IMR-90 (cell line): ENCODE results near the gene PRPF6. TPM values are rescaled to one million over a fixed set of nuclear protein-coding genes. Genes with fewer than 3 reads are reported as not detected.

Experiments used
- ATAC-seq: fragments of 200-7000 bp; cut with Tn5 transposase; 2 replicates; pipeline ENCODE4 v1.9.1; 2020; ENCODE audit warnings: low read depth, mild to moderate bottlenecking, moderate library complexity
- BruUV-seq: library from RNA; stranded (reverse); fragments of 400-500 nt; replicated peaks from 2 replicates; lab custom pipeline; 2021; lab: Mats Ljungman, UMichigan
- CTCF ChIA-PET: fragments of 300-600 bp; formaldehyde crosslinking; extraction: SDS; loops from one replicate; lab custom pipeline; 2021; ENCODE audit warnings: antibody characterized with exemption; lab: Yijun Ruan, JAX
- POLR2A ChIA-PET: fragments of 300-600 bp; sonication (Branson Sonifier 250); formaldehyde crosslinking; loops from one replicate; lab custom pipeline; 2022; ENCODE audit warnings: antibody characterized with exemption; ENCODE audit not compliant: unreplicated experiment; lab: Charles Lee
- DNase-seq: peaks from one replicate; pipeline ENCODE4 v3.0.0; 2013
- H2AFZ ChIP-seq: replicated peaks from 2 replicates; pipeline ENCODE3; 2013; ENCODE audit warnings: low read length, mild to moderate bottlenecking; ENCODE audit not compliant: poor library complexity
- H2AK5ac ChIP-seq: 2 replicates; pipeline ENCODE4 v1.6.1; 2013; ENCODE audit warnings: low read depth, low read length, inconsistent platforms
- H2AK9ac ChIP-seq: replicated peaks from 2 replicates; pipeline ENCODE3; 2013; ENCODE audit warnings: mild to moderate bottlenecking, low read depth, low read length, moderate library complexity; ENCODE audit not compliant: poor library complexity
- H2BK120ac ChIP-seq: 2 replicates; pipeline ENCODE4 v1.6.1; 2013; ENCODE audit warnings: low read depth, low read length, inconsistent platforms
- H2BK15ac ChIP-seq: 3 replicates; pipeline ENCODE4 v1.6.1; 2013; ENCODE audit warnings: low read depth, low read length, inconsistent platforms
- H2BK20ac ChIP-seq: 2 replicates; pipeline ENCODE4 v1.6.1; 2013; ENCODE audit warnings: low read depth, mild to moderate bottlenecking, inconsistent platforms, low read length, moderate library complexity
- H2BK5ac ChIP-seq: 2 replicates; pipeline ENCODE4 v1.6.1; 2013; ENCODE audit warnings: mild to moderate bottlenecking, low read depth, low read length, inconsistent platforms; ENCODE audit not compliant: poor library complexity, severe bottlenecking
- H3K14ac ChIP-seq: replicated peaks from 2 replicates; pipeline ENCODE4 v1.6.1; 2013; ENCODE audit warnings: low read depth, low read length, inconsistent platforms
- H3K18ac ChIP-seq: 2 replicates; pipeline ENCODE4 v1.6.1; 2013; ENCODE audit warnings: low read depth, low read length, control low read depth
- H3K23ac ChIP-seq: 2 replicates; pipeline ENCODE4 v1.6.1; 2013; ENCODE audit warnings: low read depth, low read length, inconsistent platforms
- H3K27ac ChIP-seq: 2 replicates; pipeline ENCODE4 v1.5.1; 2013; ENCODE audit warnings: mild to moderate bottlenecking, control low read depth, low read length; ENCODE audit not compliant: insufficient read depth
- H3K27me3 ChIP-seq: 2 replicates; pipeline ENCODE4 v1.6.1; 2013; ENCODE audit warnings: low read length; ENCODE audit not compliant: control insufficient read depth, insufficient read depth
- H3K36me3 ChIP-seq: 2 replicates; pipeline ENCODE4 v1.6.1; 2013; ENCODE audit warnings: low read length, mixed read lengths; ENCODE audit not compliant: control insufficient read depth, insufficient read depth
- H3K4ac ChIP-seq: 2 replicates; pipeline ENCODE4 v1.6.1; 2013; ENCODE audit warnings: low read depth, low read length, inconsistent platforms
- H3K4me1 ChIP-seq: 2 replicates; pipeline ENCODE4 v1.6.1; 2013; ENCODE audit warnings: low read length, mixed read lengths; ENCODE audit not compliant: control insufficient read depth, insufficient read depth
- H3K4me2 ChIP-seq: 2 replicates; pipeline ENCODE4 v1.6.1; 2013; ENCODE audit warnings: low read depth, mild to moderate bottlenecking, control low read depth, low read length, moderate library complexity
- H3K4me3 ChIP-seq: 2 replicates; pipeline ENCODE4 v1.5.1; 2013; ENCODE audit warnings: low read depth, mild to moderate bottlenecking, control low read depth, low read length, moderate library complexity; ENCODE audit not compliant: insufficient read depth
- H3K56ac ChIP-seq: 2 replicates; pipeline ENCODE4 v1.6.1; 2013; ENCODE audit warnings: low read length, inconsistent platforms; ENCODE audit not compliant: insufficient read depth; ENCODE audit errors: extremely low read depth
- H3K79me1 ChIP-seq, 2 experiments: 2 replicates each; pipeline ENCODE4 v1.6.1; 2013; ENCODE audit warnings: low read length in 2 of 2, inconsistent platforms in 1 of 2, low read depth in 1 of 2
- H3K9ac ChIP-seq: 2 replicates; pipeline ENCODE4 v1.6.1; 2013; ENCODE audit warnings: low read depth, low read length, control low read depth
- H3K9me1 ChIP-seq: 2 replicates; pipeline ENCODE4 v1.6.1; 2013; ENCODE audit warnings: low read length, inconsistent platforms; ENCODE audit not compliant: insufficient read depth
- H3K9me3 ChIP-seq: 2 replicates; pipeline ENCODE4 v1.6.1; 2013; ENCODE audit warnings: low read length; ENCODE audit not compliant: control insufficient read depth, insufficient read depth
- H4K20me1 ChIP-seq: 2 replicates; pipeline ENCODE4 v1.6.1; 2013; ENCODE audit warnings: low read length, inconsistent platforms; ENCODE audit not compliant: insufficient read depth
- H4K5ac ChIP-seq: 2 replicates; pipeline ENCODE4 v1.6.1; 2013; ENCODE audit warnings: mild to moderate bottlenecking, low read depth, low read length, control low read depth
- H4K8ac ChIP-seq, 2 experiments: 2 replicates each; pipeline ENCODE4 v1.6.1; 2013; ENCODE audit warnings: low read depth in 2 of 2, low read length in 2 of 2, control low read depth in 1 of 2, inconsistent platforms in 1 of 2
- H4K91ac ChIP-seq: 2 replicates; pipeline ENCODE4 v1.6.1; 2013; ENCODE audit warnings: low read depth, low read length, inconsistent platforms; ENCODE audit not compliant: insufficient read depth
- BHLHE40 ChIP-seq: fragments of 150-350 bp; IDR thresholded peaks from 2 replicates; pipeline ENCODE4 v1.6.1; 2016; ENCODE audit warnings: mild to moderate bottlenecking, low read depth, low read length
- CEBPB ChIP-seq: IDR thresholded peaks from 2 replicates; pipeline ENCODE4 v1.6.1; 2012; ENCODE audit warnings: low read depth, low read length, improper control_type of control experiment
- CHD1 ChIP-seq: IDR thresholded peaks from 2 replicates; pipeline ENCODE4 v1.6.1; 2012; ENCODE audit warnings: low read depth, low read length, improper control_type of control experiment
- ELK1 ChIP-seq: fragments of 150-350 bp; IDR thresholded peaks from 2 replicates; pipeline ENCODE4 v1.6.1; 2016; ENCODE audit warnings: low read depth, mild to moderate bottlenecking, low read length, moderate library complexity, borderline replicate concordance
- MAFK ChIP-seq: IDR thresholded peaks from 2 replicates; pipeline ENCODE4 v1.6.1; 2012; ENCODE audit warnings: low read depth, low read length, improper control_type of control experiment
- MXI1 ChIP-seq: IDR thresholded peaks from 2 replicates; pipeline ENCODE4 v1.6.1; 2012; ENCODE audit warnings: low read depth, mild to moderate bottlenecking, low read length, moderate library complexity, borderline replicate concordance
- NFE2L2 ChIP-seq: fragments of 150-350 bp; IDR thresholded peaks from 2 replicates; pipeline ENCODE4 v1.6.1; 2016; ENCODE audit warnings: low read depth, mild to moderate bottlenecking, low read length
- WGBS, 2 experiments: methylation state at CpG; one replicate each; pipeline versions ENCODE4 v1.1.5 to v1.1.7; 2013; ENCODE audit warnings: missing lambda C conversion rate in 2 of 2; ENCODE audit not compliant: insufficient read length in 1 of 2; ENCODE audit errors: extremely low coverage in 2 of 2; 5-methylcytosine and 5-hydroxymethylcytosine counted together
- dilution Hi-C: fragments of 300-500 bp; cut with HindIII; formaldehyde crosslinking; loops from one replicate; pipeline ENCODE4 v1.14.3; 2018; ENCODE audit warnings: low sequenced_read_pairs; ENCODE audit not compliant: unreplicated experiment
- in situ Hi-C: fragments of 300-500 bp; cut with MboI; formaldehyde crosslinking; loops from 3 replicates; pipeline ENCODE4 v1.14.3; 2019; ENCODE audit warnings: low sequenced_read_pairs, inconsistent platforms, mixed read lengths
- intact Hi-C: fragments of 100-400 bp; cut with micrococcal nuclease; formaldehyde crosslinking; loops from 2 replicates; pipeline ENCODE4 v1.10.0; 2022
- polyA plus RNA-seq, 3 experiments: library from polyadenylated mRNA; depleted of rRNA; stranded (reverse); fragments of >200 nt; gene quantifications; 2 replicates each; pipeline ENCODE4 v1.2.3, GENCODE V29; 2012; ENCODE audit warnings: low replicate concordance in 1 of 3
- total RNA-seq: library from RNA; depleted of rRNA; stranded (reverse); fragments of >200 nt; gene quantifications from 2 replicates; pipeline ENCODE4 v1.2.3, GENCODE V29; 2012
- TF ChIP-seq, protein P1 (sequence below): conservative IDR thresholded peaks from 2 replicates; pipeline ENCODE4 v1.5.1; 2012; ENCODE audit warnings: mild to moderate bottlenecking, low read depth, low read length, improper control_type of control experiment

Gene PRPF6
- total and polyA plus RNA-seq, 2 of the 4 experiments (the other 2 are of a cell fraction) = 43.5 to 71.3 TPM

- POLR2A ChIA-PET = interaction anchor here (0.5 kb wide), 2 partner anchors 10 to 13 kb away, joined by 3 read pairs; no protein-coding TSS in a partner anchor
- DNase-seq (no peak), ATAC-seq (no peak)
Observed at GRCh38 chr20:63976980-63977738, 3.8 kb upstream of the PRPF6 start.

More at GRCh38 chr20:63976980-63977738, 3.8 kb upstream of the PRPF6 start:
- 0 out of 2 replicates have a peak overlapping the region, but pooled peaks have one; percentile 19 for H3K14ac ChIP-seq
- no peak overlapping the region; the same call in 1 of the 2 replicates for H3K27ac ChIP-seq
- peak overlapping the region in 1 of 2 experiments; percentile 44; a peak in 2 of 4 replicates for H4K8ac ChIP-seq
- H3K9ac ChIP-seq = no peak overlapping the region
- intact Hi-C loops = no loop called here
- H3K9me3 ChIP-seq = no peaks in the 10 kb centered on the region
- H3K4me2 ChIP-seq = peak overlapping the region; percentile 33
- CTCF ChIA-PET = no interaction called here
- no peak for TF ChIP-seq MAFK
- no peak for TF ChIP-seq BHLHE40
- TF ChIP-seq ELK1 = no peak
- no peak for TF ChIP-seq CHD1
- no peak for TF ChIP-seq NFE2L2
- TF ChIP-seq, protein P1, sequence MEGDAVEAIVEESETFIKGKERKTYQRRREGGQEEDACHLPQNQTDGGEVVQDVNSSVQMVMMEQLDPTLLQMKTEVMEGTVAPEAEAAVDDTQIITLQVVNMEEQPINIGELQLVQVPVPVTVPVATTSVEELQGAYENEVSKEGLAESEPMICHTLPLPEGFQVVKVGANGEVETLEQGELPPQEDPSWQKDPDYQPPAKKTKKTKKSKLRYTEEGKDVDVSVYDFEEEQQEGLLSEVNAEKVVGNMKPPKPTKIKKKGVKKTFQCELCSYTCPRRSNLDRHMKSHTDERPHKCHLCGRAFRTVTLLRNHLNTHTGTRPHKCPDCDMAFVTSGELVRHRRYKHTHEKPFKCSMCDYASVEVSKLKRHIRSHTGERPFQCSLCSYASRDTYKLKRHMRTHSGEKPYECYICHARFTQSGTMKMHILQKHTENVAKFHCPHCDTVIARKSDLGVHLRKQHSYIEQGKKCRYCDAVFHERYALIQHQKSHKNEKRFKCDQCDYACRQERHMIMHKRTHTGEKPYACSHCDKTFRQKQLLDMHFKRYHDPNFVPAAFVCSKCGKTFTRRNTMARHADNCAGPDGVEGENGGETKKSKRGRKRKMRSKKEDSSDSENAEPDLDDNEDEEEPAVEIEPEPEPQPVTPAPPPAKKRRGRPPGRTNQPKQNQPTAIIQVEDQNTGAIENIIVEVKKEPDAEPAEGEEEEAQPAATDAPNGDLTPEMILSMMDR = no peak
- TF ChIP-seq CEBPB = no peak
- TF ChIP-seq MXI1 = no peak
- H2AK9ac ChIP-seq = peak overlapping the region; percentile 84
- in situ Hi-C loops = loop anchor here (10.0 kb wide), 1 partner anchor 442 kb away; the partner anchor contains the start of gene PTK6
- H3K9me1 ChIP-seq = peaks cover 22% of the 10 kb centered on the region
- H4K20me1 ChIP-seq = no peaks in the 10 kb centered on the region
- no peak overlapping the region for H3K56ac ChIP-seq
- H2BK15ac ChIP-seq = no peak overlapping the region
- H3K79me1 ChIP-seq = peaks cover 8 to 18% of the 10 kb centered on the region in 2 experiments
- peak overlapping the region; percentile 81 for H2AK5ac ChIP-seq
- H4K5ac ChIP-seq = no peak overlapping the region
- peak overlapping the region; percentile 49; the same call in 1 of the 2 replicates for H3K4ac ChIP-seq
- H3K4me3 ChIP-seq = no peak overlapping the region
- no peak overlapping the region for H3K18ac ChIP-seq
- no peaks in the 10 kb centered on the region for H3K36me3 ChIP-seq
- no peak overlapping the region for H3K23ac ChIP-seq
- H2BK20ac ChIP-seq = no peak overlapping the region; the same call in 1 of the 2 replicates
- H2AFZ ChIP-seq = peak overlapping the region; percentile 85
- peak overlapping the region; percentile 35 for H2BK120ac ChIP-seq
- H4K91ac ChIP-seq = peak overlapping the region; percentile 54
- H2BK5ac ChIP-seq = peak overlapping the region; percentile 21
- dilution Hi-C loops = no loop called here
- 79% methylated on average over 7 of the region's 18 CpGs; no CpG with 5 or more reads in 1 of the 2 experiments for WGBS, 2 experiments
- peaks cover 39% of the 10 kb centered on the region for H3K4me1 ChIP-seq
- no TSS peak for BruUV-seq
- H3K27me3 ChIP-seq = no peaks in the 10 kb centered on the region
